KG1 (cell line): ENCODE data around the gene ABHD12.
"Not testable (repeated sequence)": the region's sequence is repeated elsewhere in the genome, so short reads cannot be mapped to it uniquely, and the experiment has no call there.

Experiments
- DNase-seq: peaks from one replicate; lab custom pipeline; 2025; lab: John Stamatoyannopoulos, UW

The ABHD12 gene

DNA sequence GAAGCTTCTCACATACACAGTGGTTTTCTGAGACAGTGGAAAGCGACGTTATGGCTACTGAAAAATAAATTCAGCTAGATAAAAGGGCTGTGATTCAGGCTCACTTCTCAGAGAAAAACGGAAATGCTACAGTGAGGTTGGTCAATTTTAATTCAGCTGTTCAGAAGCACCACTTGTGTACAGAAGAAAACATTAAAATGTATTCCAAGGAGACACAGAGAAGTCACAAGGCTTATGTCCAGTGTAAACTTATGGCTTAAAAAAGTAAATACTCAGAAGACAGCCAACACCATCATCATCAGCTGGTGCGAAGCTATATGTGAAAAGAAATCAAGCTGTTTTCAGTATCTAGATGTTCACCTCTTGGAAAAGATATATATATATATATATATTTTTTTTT is 68.6 kb downstream of the ABHD12 start:
- no peak for DNase-seq

DNA sequence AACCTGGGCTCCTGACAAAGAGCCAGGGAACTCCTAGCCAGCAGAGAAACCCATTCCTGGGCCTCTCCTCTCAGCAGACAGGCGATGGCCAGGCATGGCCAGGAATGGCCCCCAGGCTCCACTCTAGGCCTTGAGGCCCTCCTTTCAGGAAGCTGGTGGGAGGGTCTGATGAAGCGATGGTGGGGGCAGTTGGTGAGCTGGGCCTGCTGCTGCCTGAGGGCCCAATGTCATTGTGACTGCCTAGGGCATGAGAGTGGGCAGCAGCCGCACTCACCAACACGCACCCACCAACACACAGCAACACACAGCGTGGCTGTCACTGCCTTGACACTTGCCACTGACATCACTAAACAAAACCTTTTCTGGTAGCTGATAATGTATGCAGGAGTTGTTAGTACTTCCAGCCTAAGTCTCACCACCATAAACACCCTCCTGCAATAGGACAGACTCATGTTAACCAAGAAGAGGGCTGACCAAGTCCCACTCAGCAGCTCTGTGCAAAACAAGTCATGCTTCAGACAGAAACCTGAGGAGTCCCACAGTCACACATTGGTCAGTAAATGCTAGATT is 69.3 kb downstream of the ABHD12 start:
- DNase-seq: no peak

DNA sequence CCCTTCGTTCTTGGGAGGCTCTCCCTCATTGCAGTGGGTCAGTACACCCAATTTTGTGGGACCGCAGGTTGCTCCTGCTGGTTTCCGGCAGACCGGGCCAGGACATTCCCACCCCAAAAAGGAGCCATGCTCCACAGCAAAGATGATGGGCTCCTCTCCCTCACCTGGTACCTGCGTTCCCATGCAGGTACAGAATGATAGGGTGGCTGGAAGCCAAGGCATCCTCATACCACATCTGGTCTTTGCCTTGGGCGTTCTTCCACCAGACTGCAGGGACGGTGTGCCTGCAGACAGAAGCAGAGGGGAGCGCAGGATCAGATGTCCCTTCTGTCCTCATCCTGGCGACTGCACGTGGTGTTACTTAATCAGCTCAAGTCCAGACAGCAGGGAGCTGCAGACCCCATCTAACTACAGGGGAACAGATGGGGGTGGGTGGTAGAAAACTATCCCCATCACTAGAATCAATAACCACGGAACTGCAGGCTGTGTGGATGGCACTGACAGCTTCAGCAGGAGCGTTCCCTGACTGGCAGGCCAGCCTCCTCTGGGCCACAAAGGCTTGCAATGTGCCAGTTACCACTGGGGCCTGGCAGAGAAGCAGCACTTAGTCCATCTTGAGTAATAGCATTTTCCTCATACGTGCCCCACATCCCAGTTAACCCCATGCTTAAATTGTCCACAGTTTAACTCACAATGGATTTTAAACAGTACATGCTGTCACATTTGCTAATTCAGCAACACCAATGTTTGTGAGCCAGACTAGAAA is 70.4 kb downstream of the ABHD12 start:
- no peak for DNase-seq

DNA sequence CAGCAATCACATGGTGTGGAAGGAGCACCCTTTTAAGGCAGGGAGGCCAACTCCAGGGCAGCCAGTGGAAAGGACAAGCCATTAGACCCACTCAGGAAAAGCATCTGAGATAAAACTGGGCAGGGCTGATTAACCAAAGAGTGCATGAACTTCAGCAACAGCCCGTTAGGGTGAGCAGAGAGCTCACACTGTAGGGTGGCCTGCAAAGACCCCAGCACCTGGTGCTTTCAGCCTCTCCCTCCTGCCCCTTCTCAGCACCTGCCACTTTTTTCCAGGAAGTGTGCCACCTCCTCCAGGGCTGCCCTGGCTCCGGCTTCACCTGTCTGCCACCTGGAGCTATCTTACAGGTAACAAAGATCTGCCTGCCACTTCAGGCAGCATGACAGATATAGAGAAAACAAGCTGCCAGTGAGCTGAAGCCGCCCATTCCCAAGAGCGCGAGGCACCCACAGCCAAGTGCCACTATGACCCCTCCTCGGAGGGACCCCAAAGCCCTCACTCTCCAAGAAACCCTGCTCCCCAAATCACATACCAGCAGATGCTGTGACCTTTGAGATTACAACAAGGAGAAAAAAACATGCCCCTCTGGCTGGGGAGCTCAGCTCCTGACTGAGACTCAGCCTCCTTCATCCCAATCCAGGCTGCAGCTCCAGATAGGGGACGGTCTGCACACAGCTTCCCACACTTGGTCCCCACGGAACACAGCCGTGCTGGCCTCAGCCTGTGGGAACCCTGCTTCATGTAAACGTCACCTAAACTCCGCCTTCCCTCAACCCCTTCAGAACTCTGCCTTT is 71.2 kb downstream of the ABHD12 start:
- DNase-seq: no peak

DNA sequence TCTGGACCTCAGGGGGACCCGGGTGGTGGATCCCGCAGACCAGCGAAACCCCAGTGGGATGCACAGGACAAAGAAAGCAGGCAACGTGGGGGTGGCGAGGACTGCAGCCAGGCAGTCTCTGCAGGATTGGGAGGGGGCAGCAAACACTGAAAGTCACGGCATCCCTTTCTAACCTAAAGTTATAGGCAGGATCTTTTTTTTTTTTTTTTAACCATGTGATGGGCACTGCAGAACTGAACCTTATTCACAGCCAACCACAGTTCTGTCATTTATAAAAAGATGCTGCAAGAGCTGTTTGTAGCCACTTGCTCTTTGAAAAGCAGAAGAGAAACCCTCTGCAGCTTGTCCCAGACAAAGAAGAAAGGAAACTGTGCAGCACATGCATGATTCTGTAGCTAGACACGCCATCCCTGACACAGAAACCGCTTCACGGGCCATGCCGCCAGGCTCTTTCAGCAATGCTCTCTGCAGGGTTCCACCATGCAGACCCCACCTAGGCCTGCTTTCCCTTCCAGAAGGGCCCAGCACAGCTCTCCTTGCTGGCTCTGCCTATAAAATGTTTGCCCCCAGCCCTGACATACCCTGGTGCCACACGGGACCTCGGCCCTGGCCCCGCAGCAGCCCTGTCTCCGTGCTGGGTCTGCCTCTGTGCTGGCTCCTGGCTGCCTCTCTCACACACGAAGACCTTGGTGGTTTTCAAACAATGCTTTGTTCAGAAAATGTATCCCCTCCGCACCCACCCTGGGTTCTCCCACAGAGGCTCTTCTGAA is 72.0 kb downstream of the ABHD12 start:
- no peak for DNase-seq

DNA sequence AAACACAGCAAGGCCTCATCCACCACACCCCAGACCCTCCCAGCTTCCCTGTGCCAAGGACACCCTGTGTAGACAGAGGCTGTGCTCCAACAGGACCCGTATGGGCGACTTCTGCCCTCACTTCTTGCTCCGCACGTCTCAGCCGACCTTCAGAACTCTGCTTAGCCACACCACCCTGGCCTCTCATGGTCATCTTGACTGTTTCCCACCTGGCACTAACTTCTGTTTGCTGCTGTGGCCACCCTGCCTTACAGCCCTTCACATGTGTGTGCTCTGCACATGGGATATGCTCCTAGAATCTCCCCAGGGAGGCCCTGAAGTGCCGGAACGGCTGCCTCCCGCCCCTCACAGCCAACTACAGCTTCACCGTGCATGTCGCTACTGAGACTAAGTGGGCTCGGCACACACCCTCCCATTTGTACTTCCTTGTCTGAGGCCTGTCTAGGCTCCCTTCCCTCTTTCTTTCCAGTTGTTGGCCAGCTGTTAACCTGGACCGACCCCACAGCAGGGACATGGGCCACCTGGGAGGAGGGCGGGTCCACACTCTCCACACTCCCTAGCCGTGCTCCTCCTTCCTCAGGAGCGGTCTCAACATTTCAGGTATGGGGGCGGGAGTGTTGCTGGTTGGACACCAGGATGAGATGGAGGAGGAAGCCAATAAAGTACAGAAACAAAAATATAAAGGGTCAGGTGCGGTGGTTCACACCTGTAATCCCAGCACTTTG is 73.1 kb downstream of the ABHD12 start:
- DNase-seq: no peak

DNA sequence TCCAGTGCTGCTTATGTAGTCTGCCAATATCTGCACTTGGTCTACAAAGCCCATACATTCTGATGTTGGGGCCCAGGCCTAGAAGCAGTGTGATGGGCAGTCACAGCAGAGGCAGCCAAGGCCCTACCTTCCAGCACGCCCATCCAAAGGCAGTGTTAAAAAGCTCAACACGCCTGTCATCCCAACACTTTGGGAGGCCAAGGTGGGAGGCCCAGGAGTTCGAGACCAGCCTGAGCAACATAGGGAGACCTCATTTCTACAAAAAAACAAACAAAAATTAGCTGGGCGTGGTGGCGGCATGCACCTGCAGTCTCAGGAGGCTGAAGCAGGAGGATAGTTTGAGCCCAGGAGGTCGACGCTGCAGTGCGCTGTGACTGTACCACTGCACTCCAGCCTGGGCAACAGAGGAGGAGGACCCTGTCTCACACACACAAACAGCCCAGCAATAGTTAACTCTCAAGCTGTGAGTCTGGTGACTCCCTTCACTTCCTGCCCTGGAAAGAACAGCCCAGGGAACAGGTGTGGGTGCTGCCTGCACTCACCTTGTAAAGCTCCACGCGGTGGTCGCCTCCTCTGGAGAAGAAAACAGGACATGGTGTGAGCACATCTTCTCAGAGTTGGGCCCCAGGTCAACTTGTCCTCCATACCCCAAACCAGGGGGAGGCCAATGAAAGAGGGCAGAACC is 74.0 kb downstream of the ABHD12 start:
- DNase-seq: no peak

DNA sequence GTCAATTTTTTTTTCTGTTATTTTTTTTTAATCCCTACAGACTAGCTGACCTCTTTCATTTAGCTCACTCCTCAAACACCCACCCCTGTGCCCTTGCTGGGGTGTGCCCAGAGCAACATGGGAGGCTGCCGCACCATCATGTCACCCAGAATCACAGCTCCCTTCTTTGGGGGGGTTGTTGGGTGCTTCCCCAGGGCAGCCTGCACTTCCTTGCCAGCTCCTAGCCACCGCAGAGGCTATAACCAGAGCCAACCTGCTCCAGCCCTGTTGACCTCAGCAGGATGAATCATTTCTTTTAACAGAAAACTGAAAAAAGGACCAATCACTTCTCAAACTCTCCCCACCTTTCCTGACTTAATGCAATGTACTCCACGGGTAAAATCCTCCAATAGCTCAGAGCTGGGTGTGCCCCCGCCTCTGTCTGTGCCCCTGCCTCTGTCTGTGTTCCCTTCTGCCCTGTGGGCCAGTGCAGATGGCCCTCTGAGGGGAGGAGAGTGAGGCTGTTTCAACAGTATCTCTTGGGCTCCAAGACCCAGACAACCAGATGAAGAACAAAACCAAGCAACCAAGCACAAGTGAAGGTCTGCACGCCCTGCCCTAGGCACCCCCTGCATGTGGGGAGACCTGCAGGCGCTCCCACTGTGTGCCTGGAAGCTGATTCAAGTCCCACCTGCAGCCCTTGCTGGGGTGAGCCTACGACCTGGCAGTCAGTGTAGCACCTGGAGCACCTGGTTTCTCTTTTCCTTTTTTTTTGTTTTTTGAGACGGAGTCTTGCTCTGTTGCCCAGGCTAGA is 75.0 kb downstream of the ABHD12 start:
- DNase-seq: no peak

DNA sequence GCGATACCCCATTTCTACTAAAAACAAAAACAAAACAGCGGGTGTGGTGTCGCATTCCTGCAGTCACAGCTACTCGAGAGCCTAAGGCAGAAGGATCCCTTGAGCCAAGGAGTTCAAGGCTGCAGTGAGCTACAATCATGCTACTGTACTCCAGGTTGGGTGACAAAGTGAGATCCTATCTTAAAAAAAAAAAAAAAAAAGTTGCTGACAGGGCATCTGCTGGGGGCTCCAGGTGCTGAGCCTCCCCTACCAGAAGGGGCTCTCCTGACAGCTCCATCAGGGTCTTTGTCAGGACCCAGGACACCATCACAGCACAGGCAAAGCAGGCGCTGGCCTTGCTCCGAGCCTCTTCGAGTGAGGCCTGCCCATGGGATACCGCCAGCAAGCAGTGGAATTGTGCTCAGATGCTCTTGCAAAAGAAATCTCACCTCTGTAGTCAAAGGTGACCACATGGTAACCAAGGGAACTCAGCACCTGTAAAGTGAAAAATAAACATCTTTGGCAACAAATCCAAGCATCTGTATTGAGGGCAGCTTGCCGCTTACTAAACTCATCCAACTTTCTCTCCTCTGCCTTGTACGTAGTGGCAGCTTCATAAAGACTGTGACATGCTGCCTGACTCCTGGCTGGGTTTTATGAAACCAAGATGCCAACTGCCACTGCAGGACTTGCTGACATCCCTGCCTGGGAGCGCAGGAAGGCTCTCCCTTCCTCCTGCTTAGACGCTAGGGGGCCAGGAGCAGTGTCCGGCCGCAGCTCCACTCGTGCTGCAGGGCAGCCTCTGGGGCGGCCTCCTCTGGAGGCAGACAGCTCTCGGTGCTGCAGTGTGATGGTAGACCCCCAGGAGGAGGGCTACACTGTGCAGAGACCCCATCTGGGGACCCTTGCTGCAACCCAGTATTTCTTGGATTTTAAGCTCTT is 75.9 kb downstream of the ABHD12 start:
- no peak for DNase-seq

DNA sequence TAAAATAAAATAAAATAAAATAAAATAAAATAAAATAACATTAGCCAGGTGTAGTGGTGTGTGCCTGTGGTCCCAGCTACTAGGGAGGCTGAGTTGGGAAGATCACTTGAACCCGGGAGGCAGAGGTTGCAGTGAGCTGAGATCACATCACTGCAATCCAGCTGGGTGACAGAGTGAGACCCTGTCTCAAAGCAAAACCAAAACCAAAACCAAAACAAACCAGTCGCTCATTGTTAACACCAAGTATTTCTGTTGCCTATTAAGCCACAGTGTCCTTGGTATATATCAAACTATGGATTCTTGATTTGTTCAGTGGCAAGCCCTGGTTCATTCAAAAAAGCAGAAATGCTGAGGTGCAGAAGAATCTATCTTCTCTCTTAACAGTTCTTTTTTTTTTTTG is 77.0 kb downstream of the ABHD12 start:
- no peak for DNase-seq

DNA sequence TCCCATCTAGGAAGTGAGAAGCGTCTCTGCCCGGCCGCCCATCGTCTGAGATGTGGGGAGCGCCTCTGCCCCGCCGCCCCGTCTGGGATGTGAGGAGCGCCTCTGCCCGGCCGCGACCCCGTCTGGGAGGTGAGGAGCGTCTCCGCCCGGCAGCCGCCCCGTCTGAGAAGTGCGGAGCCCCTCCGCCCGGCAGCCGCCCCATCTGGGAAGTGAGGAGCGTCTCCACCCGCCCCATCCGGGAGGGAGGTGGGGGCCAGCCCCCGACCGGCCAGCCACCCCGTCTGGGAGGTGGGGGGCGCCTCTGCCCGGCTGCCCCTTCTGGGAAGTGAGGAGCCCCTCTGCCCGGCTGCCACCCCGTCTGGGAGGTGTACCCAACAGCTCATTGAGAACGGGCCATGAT is 77.9 kb downstream of the ABHD12 start:
- not testable (repeated sequence) for DNase-seq

DNA sequence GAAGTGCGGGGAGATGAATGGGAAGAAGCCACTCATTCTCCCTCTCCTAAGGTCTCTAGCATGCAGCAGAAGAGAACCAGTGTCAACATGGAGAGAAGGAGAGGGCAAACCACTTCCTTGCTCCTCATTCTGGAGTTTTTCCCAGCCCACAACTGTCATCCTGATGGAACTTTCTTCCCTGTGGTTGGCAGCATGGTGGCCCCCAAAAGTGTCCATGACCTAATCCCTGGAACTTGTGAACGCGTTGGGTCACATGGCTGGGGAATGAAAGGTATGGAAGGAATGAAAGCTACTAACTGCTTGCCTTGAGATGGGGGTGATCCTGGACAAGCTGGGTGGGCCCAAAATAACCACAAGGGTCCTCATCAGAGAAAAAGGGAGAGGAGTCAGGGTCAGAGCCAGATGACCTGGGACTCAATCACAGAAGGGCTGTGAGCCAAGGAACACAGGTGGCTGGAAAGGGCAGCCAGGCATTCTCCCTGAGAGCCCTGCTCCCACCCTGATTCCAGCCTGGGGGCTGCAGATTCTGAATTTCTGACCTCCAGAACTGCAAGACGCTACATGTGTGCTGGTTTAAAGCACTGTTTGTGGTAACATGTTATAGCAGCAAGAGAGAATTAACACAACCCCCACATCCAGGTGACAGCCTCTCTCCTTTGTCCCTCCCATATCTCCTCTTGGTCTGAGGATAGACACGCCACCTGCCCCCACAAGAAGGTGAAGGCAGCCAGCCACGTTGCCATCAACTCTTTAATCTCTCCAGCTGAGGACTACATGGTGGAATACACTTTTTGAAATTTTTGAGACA is 79.5 kb downstream of the ABHD12 start:
- DNase-seq: no peak

DNA sequence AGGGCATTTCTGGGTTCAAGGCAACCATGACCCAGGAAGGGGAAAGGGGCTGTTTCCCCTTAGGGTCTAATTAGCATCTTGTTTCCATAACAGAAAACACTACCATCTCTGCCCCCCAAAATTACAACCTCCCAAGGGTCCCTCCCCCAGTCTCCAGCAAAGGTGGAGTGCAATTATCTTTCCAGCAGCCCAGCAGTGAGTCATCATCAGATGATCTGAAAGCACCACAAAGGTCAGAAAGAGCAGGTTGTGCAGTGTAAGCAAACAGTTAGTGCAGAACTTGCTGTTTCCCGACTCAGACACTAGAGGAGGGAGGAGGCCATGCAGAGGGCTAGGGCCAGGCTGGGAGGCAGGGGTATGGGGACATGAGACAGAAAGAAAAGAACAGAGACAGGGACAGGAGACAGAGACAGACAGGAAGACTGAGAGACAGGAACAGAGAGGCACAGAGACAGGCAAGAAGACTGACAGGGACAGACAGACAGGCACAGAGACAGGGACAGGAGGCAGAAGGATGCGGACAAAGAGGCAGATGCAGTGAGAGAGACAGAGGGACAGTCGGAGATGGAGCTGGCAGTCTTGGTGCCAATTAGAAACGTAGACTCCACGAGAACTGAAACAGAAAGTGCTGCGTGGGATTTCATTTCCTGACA is 80.2 kb downstream of the ABHD12 start:
- DNase-seq: no peak

DNA sequence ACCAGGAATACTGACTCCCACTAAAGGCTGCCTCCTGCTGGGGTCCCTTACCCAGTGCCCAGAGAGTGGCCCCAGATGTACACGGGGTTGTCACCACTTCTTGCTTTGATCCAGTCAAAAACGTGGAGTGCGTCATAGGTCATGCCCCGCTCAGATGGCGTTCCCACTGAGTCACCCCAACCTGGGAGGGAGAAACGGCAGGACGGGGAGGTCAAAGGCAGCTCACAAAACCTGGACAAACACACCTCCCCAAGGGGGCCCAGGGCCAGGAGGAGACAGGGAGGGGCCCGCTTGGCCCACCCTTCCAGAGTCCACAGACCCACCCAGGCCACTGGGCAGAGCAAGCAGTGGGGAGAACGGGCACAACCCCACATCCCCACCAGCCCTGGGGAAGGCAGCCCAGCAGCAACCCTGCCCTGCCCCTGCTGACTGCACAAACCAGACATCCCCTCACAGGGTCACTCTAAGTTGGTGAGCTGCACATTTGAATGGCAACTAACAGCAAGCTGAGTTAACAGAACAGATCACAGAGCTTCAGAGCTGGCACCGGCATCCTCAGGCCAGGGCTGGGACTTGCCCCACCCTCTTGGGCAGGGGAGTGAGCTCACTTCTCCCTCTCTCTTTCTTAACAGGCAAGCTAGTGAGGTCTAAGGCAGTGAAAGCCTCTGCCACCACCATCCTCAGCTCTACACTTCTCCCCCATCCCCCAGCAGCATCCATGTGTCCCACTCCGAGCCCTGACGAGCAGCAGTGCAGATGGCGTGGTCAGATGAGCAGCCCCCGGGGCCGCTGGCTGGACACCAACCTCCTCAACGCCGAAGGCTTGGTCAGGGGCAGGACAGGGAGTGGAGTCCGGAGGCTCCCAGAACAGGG is 81.0 kb downstream of the ABHD12 start:
- DNase-seq: no peak

DNA sequence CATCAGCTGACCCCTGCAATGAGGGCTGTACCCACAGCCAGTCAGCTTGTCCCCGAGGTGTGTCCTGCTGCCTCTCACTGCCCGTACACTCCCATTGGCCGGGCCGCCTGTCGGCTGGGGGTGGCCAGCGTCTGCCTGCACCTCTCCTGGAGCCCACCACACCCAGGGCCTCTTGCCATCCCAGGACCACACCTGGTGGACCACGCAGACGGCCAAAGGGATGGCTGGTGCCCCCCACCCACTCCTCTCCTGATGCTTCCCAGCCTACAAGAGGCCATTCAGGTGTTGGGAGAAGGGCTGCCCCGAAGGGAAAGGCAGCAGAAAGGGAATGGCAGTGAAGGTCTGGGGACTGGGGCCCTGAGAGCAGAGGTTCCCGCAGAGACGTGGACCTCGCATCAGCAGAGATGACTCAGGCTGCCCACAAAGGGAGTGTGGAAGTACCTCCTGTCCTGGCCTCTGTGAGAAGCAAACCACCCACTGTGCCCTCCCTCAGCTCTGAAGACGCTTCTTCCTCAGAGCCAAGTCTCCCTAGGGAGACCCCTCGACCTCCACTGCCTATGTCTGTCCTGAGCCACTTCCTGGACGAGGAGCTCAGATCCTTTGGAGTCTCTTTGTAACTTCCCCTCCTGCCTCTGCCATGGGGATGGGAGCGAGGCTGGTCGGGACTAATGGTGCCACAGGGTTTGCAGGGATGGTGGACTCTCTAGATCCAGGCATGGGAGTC is 81.8 kb downstream of the ABHD12 start:
- DNase-seq: no peak

DNA sequence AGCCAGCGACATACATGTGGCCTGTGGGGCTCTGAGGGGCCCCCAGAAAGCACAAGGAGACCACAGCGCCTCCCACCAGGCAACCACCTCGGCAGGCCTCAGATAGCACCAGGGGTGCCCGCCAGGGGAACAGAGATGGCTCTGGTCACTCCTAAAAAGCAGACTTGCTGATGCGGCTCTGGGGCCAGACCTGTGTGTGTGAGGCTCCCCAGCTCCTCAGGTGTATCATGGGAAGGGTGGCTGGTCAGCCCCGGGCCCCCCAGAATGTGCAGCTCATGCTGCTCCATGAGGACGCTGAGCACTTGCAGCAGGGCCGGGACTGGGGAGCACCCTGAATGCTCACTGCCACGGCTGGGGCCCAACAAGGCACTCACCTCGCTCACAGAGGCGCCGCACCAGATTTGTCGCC is 82.5 kb downstream of the ABHD12 start:
- no peak for DNase-seq
